Mammary epithelial cell (primary cell): ENCODE results near the gene CSTPP1.

Experiments used
- EZH2 ChIP-seq: IDR thresholded peaks from 2 replicates; pipeline ENCODE4 v1.6.1; 2012; ENCODE audit warnings: low read length, inconsistent platforms, borderline replicate concordance
- TF ChIP-seq, protein P1 (sequence below), 2 donors: IDR thresholded peaks in 1 of 2; conservative IDR thresholded peaks in 1 of 2; 2 replicates each; pipeline ENCODE4 v1.5.1; 2011 to 2012; ENCODE audit warnings: inconsistent platforms in 2 of 2, low read length in 2 of 2, mild to moderate bottlenecking in 2 of 2, control low read depth in 1 of 2, low read depth in 1 of 2; ENCODE audit not compliant: insufficient read depth in 1 of 2; ENCODE audit errors: extremely low read depth in 1 of 2

DNA sequence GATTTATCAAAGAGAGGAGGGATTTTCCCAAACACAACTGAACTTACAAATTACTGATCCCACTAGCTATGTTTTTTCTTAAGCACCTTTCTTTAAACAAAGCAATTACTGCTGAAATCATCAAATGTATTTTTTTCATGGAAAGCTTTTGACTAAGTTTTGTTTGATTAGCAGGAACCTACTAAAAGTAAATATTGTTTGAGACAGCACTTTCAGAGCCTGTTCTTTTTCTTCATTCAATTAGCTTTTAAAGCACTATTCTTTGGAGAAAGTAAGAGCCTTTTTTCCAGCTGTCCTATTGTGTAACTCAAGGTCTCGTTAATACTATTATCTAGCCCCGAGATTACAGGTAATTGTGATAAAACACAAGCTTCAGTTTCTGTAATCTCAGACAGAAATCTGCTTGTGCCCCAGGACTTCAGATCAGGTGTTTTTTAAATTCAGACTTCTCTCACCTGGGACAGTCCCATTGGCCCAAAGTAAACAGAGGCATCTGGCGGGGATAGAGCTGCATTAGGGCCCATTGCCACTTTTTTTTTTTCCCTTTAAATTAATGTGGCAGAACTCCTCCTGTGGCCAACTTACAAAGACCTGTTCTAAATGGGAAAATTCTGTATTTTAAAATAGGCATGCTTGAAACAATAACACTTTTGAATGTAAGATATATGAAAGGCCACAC is 11.0 kb downstream of the CSTPP1 start:
- TF ChIP-seq EZH2: no peak
- TF ChIP-seq, protein P1, sequence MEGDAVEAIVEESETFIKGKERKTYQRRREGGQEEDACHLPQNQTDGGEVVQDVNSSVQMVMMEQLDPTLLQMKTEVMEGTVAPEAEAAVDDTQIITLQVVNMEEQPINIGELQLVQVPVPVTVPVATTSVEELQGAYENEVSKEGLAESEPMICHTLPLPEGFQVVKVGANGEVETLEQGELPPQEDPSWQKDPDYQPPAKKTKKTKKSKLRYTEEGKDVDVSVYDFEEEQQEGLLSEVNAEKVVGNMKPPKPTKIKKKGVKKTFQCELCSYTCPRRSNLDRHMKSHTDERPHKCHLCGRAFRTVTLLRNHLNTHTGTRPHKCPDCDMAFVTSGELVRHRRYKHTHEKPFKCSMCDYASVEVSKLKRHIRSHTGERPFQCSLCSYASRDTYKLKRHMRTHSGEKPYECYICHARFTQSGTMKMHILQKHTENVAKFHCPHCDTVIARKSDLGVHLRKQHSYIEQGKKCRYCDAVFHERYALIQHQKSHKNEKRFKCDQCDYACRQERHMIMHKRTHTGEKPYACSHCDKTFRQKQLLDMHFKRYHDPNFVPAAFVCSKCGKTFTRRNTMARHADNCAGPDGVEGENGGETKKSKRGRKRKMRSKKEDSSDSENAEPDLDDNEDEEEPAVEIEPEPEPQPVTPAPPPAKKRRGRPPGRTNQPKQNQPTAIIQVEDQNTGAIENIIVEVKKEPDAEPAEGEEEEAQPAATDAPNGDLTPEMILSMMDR (conservative IDR thresholded peaks at IDR 0.05 in 1 of 2, IDR thresholded peaks at IDR 0.05 in 1 of 2; ENCODE audit: extremely low read depth in 1 of 2, insufficient read depth in 1 of 2, low read depth in 1 of 2, low read length in 2 of 2): no peak
